NCI-H524 treated with DMSO at 0.1 percent for 48 hours (cell line): ENCODE data around the gene PTPN14.
"Not testable (repeated sequence)": the region's sequence is repeated elsewhere in the genome, so short reads cannot be mapped to it uniquely, and the experiment has no call there.

ENCODE experiments used
- DNase-seq: peaks from one replicate; lab custom pipeline; 2025; lab: John Stamatoyannopoulos, UW

The PTPN14 gene

GRCh38 chr1:214510477-214510876 lies 40.9 kb downstream of the PTPN14 start:
- DNase-seq = no peak

GRCh38 chr1:214509622-214510021 lies 41.8 kb downstream of the PTPN14 start:
- not testable (repeated sequence) for DNase-seq

- DNase-seq = no peak
These were observed 44.4 kb downstream of the PTPN14 start for GRCh38 chr1:214506972-214507431.

GRCh38 chr1:214505134-214505533 lies 46.3 kb downstream of the PTPN14 start:
- no peak for DNase-seq

GRCh38 chr1:214504330-214504729 lies 47.1 kb downstream of the PTPN14 start:
- no peak for DNase-seq

GRCh38 chr1:214503553-214503952 lies 47.8 kb downstream of the PTPN14 start:
- no peak for DNase-seq

- no peak for DNase-seq
These were observed 50.9 kb downstream of the PTPN14 start for GRCh38 chr1:214500340-214501055.

- no peak for DNase-seq
These were observed 51.7 kb downstream of the PTPN14 start for GRCh38 chr1:214499732-214500131.

- DNase-seq = no peak
These were observed 53.4 kb downstream of the PTPN14 start for GRCh38 chr1:214498021-214498420.

GRCh38 chr1:214496126-214496525 lies 55.3 kb downstream of the PTPN14 start:
- DNase-seq = no peak

- DNase-seq = no peak
These were observed 56.7 kb downstream of the PTPN14 start for GRCh38 chr1:214494706-214495105.

GRCh38 chr1:214494179-214494578 lies 57.2 kb downstream of the PTPN14 start:
- not testable (repeated sequence) for DNase-seq

GRCh38 chr1:214493126-214493796 lies 58.1 kb downstream of the PTPN14 start:
- no peak for DNase-seq

GRCh38 chr1:214492401-214493075 lies 58.9 kb downstream of the PTPN14 start:
- no peak for DNase-seq

GRCh38 chr1:214491468-214492146 lies 59.8 kb downstream of the PTPN14 start:
- no peak for DNase-seq

- no peak for DNase-seq
These were observed 66.3 kb downstream of the PTPN14 start for GRCh38 chr1:214485151-214485550.

- not testable (repeated sequence) for DNase-seq
These were observed 68.2 kb downstream of the PTPN14 start for GRCh38 chr1:214483180-214483579.

- not testable (repeated sequence) for DNase-seq
These were observed 69.3 kb downstream of the PTPN14 start for GRCh38 chr1:214481983-214482634.

- no peak for DNase-seq
These were observed 74.2 kb downstream of the PTPN14 start for GRCh38 chr1:214476986-214477870.

- no peak for DNase-seq
These were observed 75.0 kb downstream of the PTPN14 start for GRCh38 chr1:214476229-214476985.
